Astrocyte (in vitro differentiated cells and primary cell): ENCODE measurements around the gene OSBPL9. TPM values are rescaled to one million over a fixed set of nuclear protein-coding genes. Genes with fewer than 3 reads are reported as not detected.

Source experiments
- DNase-seq: peaks from one replicate; pipeline ENCODE4 v3.0.0-alpha.2; 2010; ENCODE audit warnings: low read depth
- FAIRE-seq: peaks from 2 replicates; lab custom pipeline; 2011; peaks lifted over from hg19 to GRCh38; lab: Jason Lieb, UNC
- H2AFZ ChIP-seq: 2 replicates; pipeline ENCODE4 v1.6.0; 2012; ENCODE audit warnings: low read depth, low read length, inconsistent platforms
- H3K27ac ChIP-seq: 2 replicates; pipeline ENCODE4 v1.5.1; 2011; ENCODE audit warnings: low read depth, low read length, inconsistent platforms
- H3K27me3 ChIP-seq: 2 replicates; pipeline ENCODE4 v1.6.0; 2011; ENCODE audit warnings: low read length, inconsistent platforms; ENCODE audit not compliant: insufficient read depth
- H3K36me3 ChIP-seq: 2 replicates; pipeline ENCODE4 v1.5.1; 2011; ENCODE audit warnings: low read length, inconsistent platforms; ENCODE audit not compliant: insufficient read depth
- H3K4me1 ChIP-seq: 2 replicates; pipeline ENCODE4 v1.5.1; 2011; ENCODE audit warnings: low read length, inconsistent platforms; ENCODE audit not compliant: insufficient read depth
- H3K4me2 ChIP-seq: 2 replicates; pipeline ENCODE4 v1.6.0; 2012; ENCODE audit warnings: low read length, inconsistent platforms
- H3K4me3 ChIP-seq: 2 replicates; pipeline ENCODE4 v1.5.1; 2011; ENCODE audit warnings: low read depth, mild to moderate bottlenecking, low read length, inconsistent platforms; ENCODE audit not compliant: insufficient read depth
- H3K79me2 ChIP-seq: 2 replicates; pipeline ENCODE4 v1.6.0; 2012; ENCODE audit warnings: mild to moderate bottlenecking, low read length, inconsistent platforms; ENCODE audit not compliant: insufficient read depth
- H3K9ac ChIP-seq: 2 replicates; pipeline ENCODE4 v1.6.0; 2012; ENCODE audit warnings: mild to moderate bottlenecking, low read length, inconsistent platforms
- H3K9me3 ChIP-seq: 2 replicates; pipeline ENCODE4 v1.5.1; 2012; ENCODE audit warnings: low read depth, mild to moderate bottlenecking, low read length, inconsistent platforms; ENCODE audit not compliant: insufficient read depth
- H4K20me1 ChIP-seq: 2 replicates; pipeline ENCODE4 v1.6.0; 2012; ENCODE audit warnings: low read length, inconsistent platforms; ENCODE audit not compliant: insufficient read depth
- H3K27ac Mint-ChIP-seq: one replicate; pipeline ENCODE4 v1.8.0; 2021; ENCODE audit warnings: mild to moderate bottlenecking, mixed read lengths; ENCODE audit not compliant: unreplicated experiment
- H3K27me3 Mint-ChIP-seq: one replicate; pipeline ENCODE4 v1.8.0; 2021; ENCODE audit warnings: low read depth, mixed read lengths; ENCODE audit not compliant: unreplicated experiment
- H3K36me3 Mint-ChIP-seq: one replicate; pipeline ENCODE4 v1.8.0; 2021; ENCODE audit warnings: low read depth, mixed read lengths; ENCODE audit not compliant: unreplicated experiment
- H3K4me1 Mint-ChIP-seq: one replicate; pipeline ENCODE4 v1.8.0; 2021; ENCODE audit warnings: low read depth, mixed read lengths; ENCODE audit not compliant: unreplicated experiment
- H3K4me3 Mint-ChIP-seq: one replicate; pipeline ENCODE4 v1.8.0; 2021; ENCODE audit warnings: mild to moderate bottlenecking, moderate library complexity, mixed read lengths; ENCODE audit not compliant: unreplicated experiment
- H3K9me3 Mint-ChIP-seq: one replicate; pipeline ENCODE4 v1.8.0; 2021; ENCODE audit warnings: mild to moderate bottlenecking, mixed read lengths; ENCODE audit not compliant: unreplicated experiment
- EZH2 ChIP-seq: IDR thresholded peaks from 2 replicates; pipeline ENCODE4 v1.6.1; 2012; ENCODE audit warnings: mild to moderate bottlenecking, low read length, inconsistent platforms; ENCODE audit not compliant: insufficient read depth
- total RNA-seq: library from RNA; stranded (reverse); gene quantifications from 2 replicates; pipeline ENCODE4 v1.2.1, GENCODE V29; 2021
- TF ChIP-seq, protein P1 (sequence below): IDR thresholded peaks from 2 replicates; pipeline ENCODE4 v1.5.1; 2011; ENCODE audit warnings: low read depth, mild to moderate bottlenecking, inconsistent platforms, low read length, moderate library complexity; ENCODE audit not compliant: insufficient read depth

Gene OSBPL9
- total RNA-seq, 1 donor from 2014 or later, result 117 TPM

DNA sequence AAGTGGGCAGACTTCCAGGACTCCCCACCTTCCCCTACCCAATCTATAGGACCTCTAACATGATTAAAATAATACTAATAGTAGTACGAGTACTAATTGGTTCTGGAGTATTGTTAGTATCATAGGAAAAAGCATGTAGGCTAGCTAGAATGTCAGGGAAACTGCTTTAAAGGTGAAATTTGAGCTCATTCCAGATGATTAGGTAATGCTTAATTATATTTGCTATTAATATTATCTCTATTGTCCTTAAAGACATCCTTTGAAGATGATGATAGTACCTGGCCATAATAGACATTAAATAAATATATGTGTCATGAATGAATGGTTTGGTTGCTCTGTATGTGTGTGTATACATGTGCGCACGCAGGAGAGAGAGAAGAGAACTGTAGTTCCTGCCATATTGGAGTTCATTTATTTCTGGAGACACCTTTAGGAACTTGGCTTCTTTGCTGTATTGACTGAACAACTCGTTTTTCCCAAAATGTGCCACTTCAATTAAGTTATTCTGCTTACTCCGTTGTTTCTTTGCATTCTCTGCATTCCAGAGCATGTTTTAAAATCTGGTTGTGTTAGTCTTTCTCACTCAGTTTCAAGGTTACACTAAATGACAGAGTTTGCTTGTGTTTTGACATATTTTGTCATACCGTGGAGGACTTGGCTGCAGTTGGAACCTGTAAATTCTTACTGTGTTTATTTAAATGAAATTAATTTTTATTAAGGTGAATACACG is 117.1 kb downstream of the OSBPL9 start:
- Histone ChIP-seq H3K79me2 (peaks cover 88% of the 10 kb centered on the region), H3K9me3 (no peaks in the 10 kb centered on the region), H2AFZ (no peak overlapping the region), H3K27ac (no peak overlapping the region), H3K4me2 (no peak overlapping the region), H4K20me1 (peaks cover 37% of the 10 kb centered on the region), H3K36me3 (no peaks in the 10 kb centered on the region), H3K4me3 (no peak overlapping the region), H3K4me1 (peaks cover 27% of the 10 kb centered on the region), H3K9ac (no peak overlapping the region), H3K27me3 (no peaks in the 10 kb centered on the region)
- H3K27ac Mint-ChIP-seq, result no peak overlapping the region
- TF ChIP-seq, protein P1, sequence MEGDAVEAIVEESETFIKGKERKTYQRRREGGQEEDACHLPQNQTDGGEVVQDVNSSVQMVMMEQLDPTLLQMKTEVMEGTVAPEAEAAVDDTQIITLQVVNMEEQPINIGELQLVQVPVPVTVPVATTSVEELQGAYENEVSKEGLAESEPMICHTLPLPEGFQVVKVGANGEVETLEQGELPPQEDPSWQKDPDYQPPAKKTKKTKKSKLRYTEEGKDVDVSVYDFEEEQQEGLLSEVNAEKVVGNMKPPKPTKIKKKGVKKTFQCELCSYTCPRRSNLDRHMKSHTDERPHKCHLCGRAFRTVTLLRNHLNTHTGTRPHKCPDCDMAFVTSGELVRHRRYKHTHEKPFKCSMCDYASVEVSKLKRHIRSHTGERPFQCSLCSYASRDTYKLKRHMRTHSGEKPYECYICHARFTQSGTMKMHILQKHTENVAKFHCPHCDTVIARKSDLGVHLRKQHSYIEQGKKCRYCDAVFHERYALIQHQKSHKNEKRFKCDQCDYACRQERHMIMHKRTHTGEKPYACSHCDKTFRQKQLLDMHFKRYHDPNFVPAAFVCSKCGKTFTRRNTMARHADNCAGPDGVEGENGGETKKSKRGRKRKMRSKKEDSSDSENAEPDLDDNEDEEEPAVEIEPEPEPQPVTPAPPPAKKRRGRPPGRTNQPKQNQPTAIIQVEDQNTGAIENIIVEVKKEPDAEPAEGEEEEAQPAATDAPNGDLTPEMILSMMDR, result no peak
- TF ChIP-seq EZH2, result no peak
- FAIRE-seq, result no peak
- H3K4me1 Mint-ChIP-seq, result peaks cover 55% of the 10 kb centered on the region
- H3K9me3 Mint-ChIP-seq, result no peaks in the 10 kb centered on the region
- peaks cover 1% of the 10 kb centered on the region for H3K36me3 Mint-ChIP-seq
- DNase-seq, result no peak
- H3K4me3 Mint-ChIP-seq, result peak overlapping the region; percentile 24
- H3K27me3 Mint-ChIP-seq, result no peaks in the 10 kb centered on the region

DNA sequence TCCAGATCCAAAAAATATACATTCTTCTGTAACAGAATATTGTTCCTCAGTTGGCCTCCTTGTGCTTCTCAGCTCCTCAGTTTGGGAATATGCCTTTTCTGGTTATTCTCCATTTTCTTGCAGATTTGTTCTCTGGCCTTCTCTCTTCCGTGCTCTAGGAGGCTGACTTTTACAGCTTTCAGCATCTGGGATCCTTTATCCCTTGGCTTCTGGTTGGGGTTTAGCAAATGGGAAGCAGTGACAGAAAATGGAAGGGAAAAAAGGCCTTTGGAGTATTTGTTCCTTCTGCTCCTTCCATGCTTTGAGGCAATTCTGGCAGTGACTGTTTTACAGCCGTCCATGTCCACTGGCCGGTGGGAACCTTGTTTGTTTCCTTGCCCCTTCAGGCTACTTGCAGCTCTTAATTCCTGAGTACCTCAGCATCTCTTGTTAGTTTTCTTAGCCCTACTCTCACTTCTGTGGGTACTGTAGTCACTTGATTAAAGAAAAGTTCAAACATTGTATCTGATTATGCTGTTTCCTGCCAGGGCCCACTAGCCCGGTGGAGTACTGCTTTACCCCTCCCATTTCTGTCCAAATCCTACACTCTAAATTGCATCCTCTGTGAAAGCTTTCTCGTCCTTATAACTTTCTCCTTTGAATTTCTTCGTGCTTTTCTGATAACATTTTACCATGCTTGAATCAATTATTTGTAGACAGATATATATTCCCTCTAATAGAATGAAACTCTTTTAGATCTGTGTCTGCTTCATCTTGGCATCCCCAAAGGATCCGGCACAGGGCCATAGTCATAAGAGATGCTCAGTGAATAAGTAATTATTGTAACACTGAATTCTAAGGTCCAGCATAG is 118.2 kb downstream of the OSBPL9 start:
- H4K20me1 ChIP-seq, result peaks cover 42% of the 10 kb centered on the region
- no peak overlapping the region for H2AFZ ChIP-seq
- H3K4me2 ChIP-seq, result peak overlapping the region; percentile 30

More for the DNA sequence above, 118.2 kb downstream of the OSBPL9 start:
- FAIRE-seq, result no peak
- Mint-ChIP-seq H3K27ac (peak overlapping the region; percentile 70), H3K4me3 (peak overlapping the region; percentile 6), H3K27me3 (no peaks in the 10 kb centered on the region), H3K36me3 (no peaks in the 10 kb centered on the region), H3K9me3 (no peaks in the 10 kb centered on the region), H3K4me1 (peaks cover 55% of the 10 kb centered on the region)
- Histone ChIP-seq H3K9ac (no peak overlapping the region), H3K4me3 (no peak overlapping the region), H3K27ac (no peak overlapping the region), H3K36me3 (no peaks in the 10 kb centered on the region), H3K9me3 (no peaks in the 10 kb centered on the region), H3K27me3 (no peaks in the 10 kb centered on the region), H3K79me2 (peaks cover 95% of the 10 kb centered on the region), H3K4me1 (peaks cover 27% of the 10 kb centered on the region)
- TF ChIP-seq, protein P1, result no peak
- no peak for TF ChIP-seq EZH2
- no peak for DNase-seq
